Panc1 (cell line): ENCODE measurements around the gene KXD1. TPM values are rescaled to one million over a fixed set of nuclear protein-coding genes. Genes with fewer than 3 reads are reported as not detected.

Experiments
- ATAC-seq: fragments of 200-7000 bp; cut with Tn5 transposase; 2 replicates; pipeline ENCODE4 v1.9.1; 2020; ENCODE audit warnings: mild to moderate bottlenecking, moderate library complexity
- BruUV-seq: library from RNA; stranded (reverse); fragments of 400-500 nt; replicated peaks from 2 replicates; lab custom pipeline; 2021; lab: Mats Ljungman, UMichigan
- CTCF ChIA-PET: fragments of 300-600 bp; sonication (Branson Sonifier 250); formaldehyde crosslinking; loops from one replicate; lab custom pipeline; 2022; ENCODE audit warnings: antibody characterized with exemption; lab: Charles Lee
- POLR2A ChIA-PET: fragments of 300-600 bp; sonication (Branson Sonifier 250); formaldehyde crosslinking; loops from one replicate; lab custom pipeline; 2022; ENCODE audit warnings: antibody characterized with exemption; lab: Charles Lee
- DNase-seq: peaks from one replicate; pipeline ENCODE4 v3.0.0-alpha.2; 2010; ENCODE audit warnings: low read depth, low spot score
- H3K27ac ChIP-seq: 2 replicates; pipeline ENCODE4 v1.5.1; 2011; ENCODE audit warnings: mild to moderate bottlenecking, low read length, inconsistent platforms
- H3K27me3 ChIP-seq: fragments of 200-500 bp; sonication (Bioruptor generic); 2 replicates; pipeline ENCODE4 v1.6.0; 2014; ENCODE audit warnings: low read length, inconsistent platforms; ENCODE audit not compliant: control insufficient read depth, insufficient read depth
- H3K36me3 ChIP-seq: fragments of 200-500 bp; sonication (Bioruptor generic); 2 replicates; pipeline ENCODE4 v1.5.1; 2014; ENCODE audit warnings: inconsistent platforms, mild to moderate bottlenecking, low read length, moderate library complexity; ENCODE audit not compliant: control insufficient read depth, insufficient read depth
- H3K4me1 ChIP-seq: 2 replicates; pipeline ENCODE4 v1.5.1; 2011; ENCODE audit warnings: inconsistent platforms, mild to moderate bottlenecking, low read length, moderate library complexity; ENCODE audit not compliant: control insufficient read depth, insufficient read depth
- H3K4me3 ChIP-seq, 2 experiments: 2 replicates each; pipeline ENCODE4 v1.5.1; 2011 to 2012; ENCODE audit warnings: low read depth in 2 of 2, low read length in 2 of 2, mild to moderate bottlenecking in 2 of 2, inconsistent platforms in 1 of 2, moderate library complexity in 1 of 2
- H3K9me3 ChIP-seq: fragments of 200-500 bp; sonication (Bioruptor generic); 2 replicates; pipeline ENCODE4 v1.5.1; 2014; ENCODE audit warnings: low read depth, mild to moderate bottlenecking, inconsistent platforms, low read length, moderate library complexity; ENCODE audit not compliant: control insufficient read depth, insufficient read depth
- POLR2AphosphoS5 ChIP-seq: IDR thresholded peaks from 2 replicates; pipeline ENCODE4 v1.6.1; 2012; ENCODE audit warnings: mild to moderate bottlenecking, low read depth, low read length, moderate library complexity
- SIN3A ChIP-seq: IDR thresholded peaks from 2 replicates; pipeline ENCODE4 v1.6.1; 2012; ENCODE audit warnings: low read depth, mild to moderate bottlenecking, low read length, moderate library complexity, borderline replicate concordance; ENCODE audit not compliant: insufficient read depth
- TCF7L2 ChIP-seq: IDR thresholded peaks from 2 replicates; pipeline ENCODE4 v1.6.1; 2011; ENCODE audit warnings: mild to moderate bottlenecking, low read depth, low read length, inconsistent platforms
- in situ Hi-C: cut with HindIII; loops from 2 replicates; pipeline ENCODE4 v1.10.0; 2016; ENCODE audit warnings: low sequenced_read_pairs, low pct_unique_long_range_greater_than_20kb
- intact Hi-C: fragments of 100-400 bp; cut with micrococcal nuclease; formaldehyde crosslinking; loops from one replicate; pipeline ENCODE4 v1.10.0; 2022; ENCODE audit not compliant: unreplicated experiment
- total RNA-seq: library from RNA; stranded (reverse); gene quantifications from one replicate; pipeline ENCODE4 v1.2.1, GENCODE V29; 2021; ENCODE audit not compliant: unreplicated experiment
- TF ChIP-seq, protein P1 (sequence below), 2 experiments: IDR thresholded peaks; 2 replicates each; pipeline ENCODE4 v1.6.1; 2011 to 2012; ENCODE audit warnings: low read depth in 2 of 2, control low read depth in 1 of 2, low read length in 1 of 2, mild to moderate bottlenecking in 1 of 2, moderate library complexity in 1 of 2; ENCODE audit not compliant: insufficient read depth in 1 of 2
- TF ChIP-seq, protein P2 (sequence below): fragments of 450-650 bp; IDR thresholded peaks from 2 replicates; pipeline ENCODE4 v1.5.1; 2017; ENCODE audit warnings: mild to moderate bottlenecking

The KXD1 gene
- total RNA-seq, 1 experiment from 2014 or later: 106 TPM

DNA sequence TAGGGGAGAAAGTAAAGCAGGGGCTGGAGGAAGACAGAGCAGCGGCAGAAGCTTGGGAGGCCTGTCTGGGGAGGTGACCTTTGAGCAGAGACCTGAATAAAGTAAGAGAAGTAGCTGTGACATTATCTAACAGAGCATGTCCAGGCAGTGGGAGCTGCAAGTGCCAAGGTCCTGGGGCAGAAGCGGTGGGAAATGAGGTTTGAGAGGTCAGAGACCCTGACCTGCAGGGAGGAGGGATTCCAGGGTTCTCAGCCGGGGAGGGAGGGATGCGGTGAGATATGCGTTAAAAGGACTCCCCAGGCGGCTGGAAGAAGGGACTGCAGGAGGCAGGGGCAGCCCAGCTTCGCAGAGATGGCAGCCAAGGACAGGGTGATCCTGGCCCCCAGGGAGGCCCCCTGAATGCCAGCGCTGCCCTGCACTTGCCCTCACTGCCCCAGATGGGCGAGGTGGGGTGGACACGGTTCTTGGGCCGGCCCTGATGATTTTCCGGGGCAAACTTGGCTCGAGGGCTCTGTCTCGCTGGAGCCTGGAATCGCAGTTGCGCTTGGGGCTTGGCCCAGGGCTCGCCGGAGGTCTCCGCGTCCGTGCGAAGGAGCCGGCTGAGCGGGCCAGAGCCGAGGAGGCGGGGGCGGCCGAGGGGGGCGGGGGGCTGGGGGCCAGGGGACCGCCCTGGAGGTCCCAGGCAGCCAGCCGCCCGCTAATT, 45.7 kb downstream of the KXD1 start:
- no peaks in the 10 kb centered on the region for H3K36me3 ChIP-seq
- in situ Hi-C loops: no loop called here
- H3K27me3 ChIP-seq: peaks cover under 1% of the 10 kb centered on the region
- no TSS peak for BruUV-seq
- no peaks in the 10 kb centered on the region for H3K9me3 ChIP-seq
- no peak overlapping the region for H3K27ac ChIP-seq
- POLR2A ChIA-PET: no interaction called here
- H3K4me3 ChIP-seq: no peak overlapping the region
- no peak for TF ChIP-seq TCF7L2
- CTCF ChIA-PET: no interaction called here
- H3K4me1 ChIP-seq: peaks cover 2% of the 10 kb centered on the region
- DNase-seq (no peak), ATAC-seq (peak; percentile 78)
- intact Hi-C loops: no loop called here

DNA sequence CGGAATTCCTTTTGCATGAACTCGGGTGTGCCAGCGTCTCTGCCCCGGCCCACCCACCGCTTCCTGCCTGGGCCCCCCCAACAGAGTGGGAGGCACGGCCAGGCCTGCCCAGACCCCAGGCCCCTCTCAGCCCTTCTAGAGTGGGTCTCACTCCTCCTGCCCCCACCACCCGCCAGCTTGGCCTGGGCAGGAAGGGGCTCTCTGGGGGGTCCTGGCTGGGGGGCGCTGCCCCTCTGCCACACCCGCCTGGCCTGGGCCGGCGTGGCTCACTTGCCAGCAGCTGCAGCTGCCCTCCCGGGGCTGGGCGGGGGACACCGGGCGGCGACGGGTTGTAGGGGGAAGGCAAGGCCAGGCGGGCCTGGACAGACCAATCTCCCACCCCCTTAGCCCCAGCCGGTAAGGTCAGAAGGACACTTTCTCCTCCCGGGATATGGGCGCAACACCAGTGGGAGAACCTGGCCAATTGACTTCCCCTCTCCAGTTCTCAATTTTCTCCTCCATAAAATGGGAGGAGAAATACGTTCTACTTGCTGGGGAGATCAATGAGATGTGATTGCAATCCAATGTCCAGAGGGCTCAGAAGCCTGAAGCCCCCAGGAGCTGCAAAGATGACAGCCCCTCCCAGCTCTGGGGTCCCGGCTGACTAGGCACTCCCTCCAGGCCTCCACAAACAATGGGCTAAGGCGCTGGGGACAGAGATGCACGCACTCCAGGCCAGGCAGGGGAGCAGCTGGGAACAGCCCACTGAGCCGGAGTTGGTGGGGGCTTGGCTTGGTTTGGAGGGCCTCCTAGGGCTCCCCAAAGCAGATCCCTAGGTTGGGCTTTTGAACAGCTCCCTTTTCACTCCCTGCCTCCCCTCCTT, 46.5 kb downstream of the KXD1 start:
- Histone ChIP-seq H3K4me3 (no peak overlapping the region), H3K27ac (no peak overlapping the region), H3K27me3 (peaks cover 2% of the 10 kb centered on the region), H3K4me1 (peaks cover 2% of the 10 kb centered on the region), H3K36me3 (no peaks in the 10 kb centered on the region), H3K9me3 (no peaks in the 10 kb centered on the region)
- POLR2A ChIA-PET: no interaction called here
- TF ChIP-seq POLR2AphosphoS5: no peak
- TF ChIP-seq, protein P1, sequence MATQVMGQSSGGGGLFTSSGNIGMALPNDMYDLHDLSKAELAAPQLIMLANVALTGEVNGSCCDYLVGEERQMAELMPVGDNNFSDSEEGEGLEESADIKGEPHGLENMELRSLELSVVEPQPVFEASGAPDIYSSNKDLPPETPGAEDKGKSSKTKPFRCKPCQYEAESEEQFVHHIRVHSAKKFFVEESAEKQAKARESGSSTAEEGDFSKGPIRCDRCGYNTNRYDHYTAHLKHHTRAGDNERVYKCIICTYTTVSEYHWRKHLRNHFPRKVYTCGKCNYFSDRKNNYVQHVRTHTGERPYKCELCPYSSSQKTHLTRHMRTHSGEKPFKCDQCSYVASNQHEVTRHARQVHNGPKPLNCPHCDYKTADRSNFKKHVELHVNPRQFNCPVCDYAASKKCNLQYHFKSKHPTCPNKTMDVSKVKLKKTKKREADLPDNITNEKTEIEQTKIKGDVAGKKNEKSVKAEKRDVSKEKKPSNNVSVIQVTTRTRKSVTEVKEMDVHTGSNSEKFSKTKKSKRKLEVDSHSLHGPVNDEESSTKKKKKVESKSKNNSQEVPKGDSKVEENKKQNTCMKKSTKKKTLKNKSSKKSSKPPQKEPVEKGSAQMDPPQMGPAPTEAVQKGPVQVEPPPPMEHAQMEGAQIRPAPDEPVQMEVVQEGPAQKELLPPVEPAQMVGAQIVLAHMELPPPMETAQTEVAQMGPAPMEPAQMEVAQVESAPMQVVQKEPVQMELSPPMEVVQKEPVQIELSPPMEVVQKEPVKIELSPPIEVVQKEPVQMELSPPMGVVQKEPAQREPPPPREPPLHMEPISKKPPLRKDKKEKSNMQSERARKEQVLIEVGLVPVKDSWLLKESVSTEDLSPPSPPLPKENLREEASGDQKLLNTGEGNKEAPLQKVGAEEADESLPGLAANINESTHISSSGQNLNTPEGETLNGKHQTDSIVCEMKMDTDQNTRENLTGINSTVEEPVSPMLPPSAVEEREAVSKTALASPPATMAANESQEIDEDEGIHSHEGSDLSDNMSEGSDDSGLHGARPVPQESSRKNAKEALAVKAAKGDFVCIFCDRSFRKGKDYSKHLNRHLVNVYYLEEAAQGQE (IDR thresholded peaks at IDR 0.05; ENCODE audit: insufficient read depth in 1 of 2, low read depth in 2 of 2, low read length in 1 of 2): no peak
- TF ChIP-seq, protein P2, sequence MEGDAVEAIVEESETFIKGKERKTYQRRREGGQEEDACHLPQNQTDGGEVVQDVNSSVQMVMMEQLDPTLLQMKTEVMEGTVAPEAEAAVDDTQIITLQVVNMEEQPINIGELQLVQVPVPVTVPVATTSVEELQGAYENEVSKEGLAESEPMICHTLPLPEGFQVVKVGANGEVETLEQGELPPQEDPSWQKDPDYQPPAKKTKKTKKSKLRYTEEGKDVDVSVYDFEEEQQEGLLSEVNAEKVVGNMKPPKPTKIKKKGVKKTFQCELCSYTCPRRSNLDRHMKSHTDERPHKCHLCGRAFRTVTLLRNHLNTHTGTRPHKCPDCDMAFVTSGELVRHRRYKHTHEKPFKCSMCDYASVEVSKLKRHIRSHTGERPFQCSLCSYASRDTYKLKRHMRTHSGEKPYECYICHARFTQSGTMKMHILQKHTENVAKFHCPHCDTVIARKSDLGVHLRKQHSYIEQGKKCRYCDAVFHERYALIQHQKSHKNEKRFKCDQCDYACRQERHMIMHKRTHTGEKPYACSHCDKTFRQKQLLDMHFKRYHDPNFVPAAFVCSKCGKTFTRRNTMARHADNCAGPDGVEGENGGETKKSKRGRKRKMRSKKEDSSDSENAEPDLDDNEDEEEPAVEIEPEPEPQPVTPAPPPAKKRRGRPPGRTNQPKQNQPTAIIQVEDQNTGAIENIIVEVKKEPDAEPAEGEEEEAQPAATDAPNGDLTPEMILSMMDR: no peak
- TF ChIP-seq SIN3A: no peak
- no peak for TF ChIP-seq TCF7L2
- BruUV-seq: no TSS peak
- DNase-seq (no peak), ATAC-seq (no peak)
- in situ Hi-C loops: no loop called here
- CTCF ChIA-PET: interaction anchor here (0.6 kb wide), 1 partner anchor 79 kb away, joined by 5 read pairs; no protein-coding TSS in a partner anchor
- intact Hi-C loops: no loop called here
